Measurements from ENCODE around the gene EYS.
"Not testable (repeated sequence)": the region's sequence is repeated elsewhere in the genome, so short reads cannot be mapped to it uniquely, and the experiment has no call there.

The EYS gene

DNA sequence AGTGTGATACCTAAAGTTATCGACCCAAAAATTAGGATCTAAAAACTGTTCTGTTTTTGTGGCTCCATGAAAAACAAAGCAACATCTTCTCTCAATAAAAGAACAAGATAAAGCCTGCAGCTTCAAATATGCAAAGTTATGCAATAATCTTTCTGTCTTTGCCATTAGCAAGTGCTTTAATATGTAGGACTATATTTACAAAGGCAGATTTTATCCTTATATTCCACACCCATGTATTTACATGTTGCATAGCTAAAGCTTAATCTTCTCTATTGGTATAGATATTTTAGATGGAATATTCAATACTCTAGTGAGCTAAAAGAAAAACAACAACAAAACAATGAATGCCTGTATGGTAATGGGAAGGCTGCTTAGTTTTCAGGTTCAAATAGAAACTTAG is 1443.2 kb downstream of the EYS start:
- DNase-seq, result no peak

DNA sequence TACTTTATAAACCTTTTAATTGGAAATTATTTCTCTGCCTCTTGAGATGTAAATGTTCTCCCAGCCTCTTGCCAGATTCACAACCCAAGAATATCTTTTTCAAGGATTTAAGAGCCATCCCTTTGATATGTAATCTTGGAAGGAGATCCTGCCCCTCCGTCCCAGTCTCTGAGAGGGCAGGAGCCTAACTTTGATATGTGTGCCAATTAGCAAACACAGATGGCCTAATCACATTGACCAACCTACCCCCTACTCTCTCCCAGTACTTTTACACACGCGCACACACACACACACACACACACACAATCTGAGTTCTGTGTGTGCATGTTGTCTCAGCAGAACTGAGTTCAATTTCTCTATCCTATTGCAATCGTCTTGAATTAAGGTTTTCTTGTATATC is 1447.7 kb downstream of the EYS start:
- no peak for DNase-seq

DNA sequence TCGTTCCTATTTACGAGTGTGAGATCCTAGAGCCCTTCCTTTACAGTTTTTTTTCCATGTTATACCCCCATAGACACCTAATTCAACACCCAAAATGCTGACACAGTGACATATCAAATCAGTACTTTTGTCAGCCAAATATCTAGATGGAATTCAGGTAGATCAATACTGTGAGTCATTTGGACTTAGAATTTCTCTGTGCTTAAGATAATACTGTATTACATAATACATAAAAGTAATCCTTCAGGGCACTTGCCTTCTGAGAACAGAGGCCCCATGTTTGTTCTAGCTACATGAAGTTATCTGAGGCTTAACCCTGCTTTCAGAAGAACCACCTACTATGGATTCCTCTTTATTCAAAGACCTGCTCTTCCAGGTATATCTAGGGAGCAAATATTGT is 1448.3 kb downstream of the EYS start:
- DNase-seq, result no peak

DNA sequence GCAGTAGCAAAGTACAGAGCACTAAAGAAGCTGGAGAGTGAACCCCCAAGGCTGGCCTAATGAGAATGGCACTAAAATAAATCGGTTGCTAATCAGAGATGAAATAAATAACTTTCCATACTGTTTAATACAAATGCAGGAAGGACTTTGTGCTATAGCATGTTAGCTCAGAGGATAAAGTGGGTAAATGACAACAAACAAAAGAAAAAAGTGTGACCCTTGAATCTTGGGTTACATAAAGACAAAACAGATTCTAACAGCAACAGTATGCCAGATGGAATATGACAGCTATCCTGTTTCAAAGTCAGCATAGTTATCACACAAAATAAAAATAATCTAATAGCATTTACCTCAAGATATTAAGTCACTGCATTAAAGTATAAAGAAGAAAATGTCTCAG is 1448.7 kb downstream of the EYS start:
- DNase-seq, result no peak

DNA sequence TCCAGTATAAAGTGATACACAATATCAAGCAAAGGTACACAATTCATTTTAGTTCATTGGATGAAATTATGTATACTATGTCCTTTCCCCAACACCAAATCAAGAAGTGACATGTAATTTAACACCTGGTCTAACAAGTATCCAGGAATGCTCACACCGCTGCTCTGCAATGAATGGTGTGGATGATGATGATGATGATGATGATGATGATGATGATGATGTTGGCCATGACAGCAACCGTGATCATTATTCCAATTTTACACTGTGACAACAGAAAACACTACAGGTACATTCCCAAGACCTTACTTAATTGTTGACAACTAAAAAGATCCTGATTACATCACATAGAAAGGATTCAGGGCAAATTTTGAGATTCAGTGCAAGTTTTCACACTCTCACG is 1449.4 kb downstream of the EYS start:
- no peak for DNase-seq

- DNase-seq, result peak; percentile 0 to 53
Observed at GRCh38 chr6:64256483-64256882, 1450.5 kb downstream of the EYS start.

GRCh38 chr6:64255000-64255399 is 1452.0 kb downstream of the EYS start:
- no peak for DNase-seq

- DNase-seq, result peak; percentile 32 to 59
Observed at GRCh38 chr6:64254558-64254957, 1452.5 kb downstream of the EYS start.

- no peak for DNase-seq
Observed at GRCh38 chr6:64252256-64252655, 1454.8 kb downstream of the EYS start.

GRCh38 chr6:64250126-64250525 is 1456.9 kb downstream of the EYS start:
- no peak for DNase-seq

- DNase-seq, result no peak
Observed at GRCh38 chr6:64249115-64249514, 1457.9 kb downstream of the EYS start.

DNA sequence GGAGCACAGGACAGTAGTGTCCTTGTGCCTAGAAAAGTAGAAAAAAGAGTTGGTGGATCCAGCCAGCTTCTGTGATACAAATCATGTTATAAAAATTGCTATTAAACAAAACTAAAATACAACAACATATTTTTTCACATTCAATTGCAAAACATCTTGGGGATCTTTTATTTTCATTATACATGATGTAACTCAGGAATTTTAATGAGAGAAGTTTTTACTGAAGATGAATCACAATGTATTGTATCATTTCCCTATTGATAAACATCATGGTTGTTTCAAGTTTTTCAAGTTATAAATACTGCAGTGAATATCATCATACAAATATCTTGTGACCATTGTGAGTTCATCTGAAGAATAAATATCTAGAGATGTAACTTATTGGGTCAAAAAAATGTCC is 1463.4 kb downstream of the EYS start:
- DNase-seq, result no peak

GRCh38 chr6:64238908-64239307 is 1468.1 kb downstream of the EYS start:
- DNase-seq, result not testable (repeated sequence)

GRCh38 chr6:64238071-64238470 is 1469.0 kb downstream of the EYS start:
- no peak for DNase-seq

GRCh38 chr6:64233746-64234145 is 1473.3 kb downstream of the EYS start:
- DNase-seq, result no peak

GRCh38 chr6:64231928-64232327 is 1475.1 kb downstream of the EYS start:
- DNase-seq, result no peak

DNA sequence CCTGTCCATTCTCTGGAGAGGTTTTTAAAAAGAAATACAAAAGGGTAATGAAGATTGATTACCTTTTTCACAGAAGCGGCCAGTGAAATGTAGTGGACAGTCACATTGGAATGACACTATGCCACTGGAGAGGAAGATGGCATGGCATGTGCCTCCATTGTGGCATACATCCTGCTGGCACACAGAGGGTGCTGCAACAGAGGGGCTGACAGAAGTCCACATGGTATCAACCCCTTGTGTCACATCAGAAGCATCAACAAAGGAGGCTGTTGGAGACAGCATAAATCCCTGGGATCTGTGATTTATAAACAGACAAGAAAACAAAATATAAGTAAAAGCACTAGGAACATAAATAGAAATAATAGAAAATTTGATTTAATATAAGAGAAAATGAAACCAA is 1476.5 kb downstream of the EYS start:
- DNase-seq, result peak in 1 of 2 experiments; percentile 10

DNA sequence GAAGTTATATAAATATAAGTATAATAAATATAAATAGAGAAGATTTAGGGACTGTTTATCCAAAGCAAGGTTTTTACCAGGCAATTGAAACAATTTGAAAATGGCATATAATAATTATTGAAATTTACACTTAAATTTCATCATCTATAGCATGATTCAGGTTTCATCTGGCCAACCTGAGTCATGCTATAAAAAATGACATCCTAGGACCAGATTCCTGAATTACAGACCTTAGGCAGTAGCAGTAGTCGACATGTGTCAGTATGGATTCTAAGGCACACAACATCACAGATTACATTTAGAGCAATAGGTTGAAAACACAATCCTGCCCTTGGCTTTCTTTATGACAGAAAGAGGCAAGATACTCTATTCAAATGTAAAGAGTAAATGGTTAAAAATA is 1479.2 kb downstream of the EYS start:
- DNase-seq, result no peak

DNA sequence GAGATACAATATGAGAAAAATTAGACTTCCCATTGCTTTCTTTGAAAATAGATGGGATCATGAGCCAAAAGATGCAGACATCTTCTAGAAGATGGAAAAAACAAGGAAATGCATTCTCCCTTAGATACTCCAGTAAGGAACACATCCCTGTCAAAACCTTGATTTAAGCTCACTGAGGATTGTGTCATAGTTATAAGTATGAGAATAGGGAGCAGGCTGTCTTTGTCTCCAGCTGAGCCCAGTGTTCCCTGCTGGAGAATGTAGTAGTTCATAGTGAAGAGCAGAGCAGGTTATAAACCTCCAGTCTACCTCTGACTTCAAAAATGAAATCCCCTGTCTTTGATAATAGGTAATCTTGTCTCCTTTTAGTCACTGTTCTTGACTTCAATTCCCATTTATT is 1481.5 kb downstream of the EYS start:
- DNase-seq, result no peak

- no peak for DNase-seq
Observed at GRCh38 chr6:64224819-64225218, 1482.2 kb downstream of the EYS start.

DNA sequence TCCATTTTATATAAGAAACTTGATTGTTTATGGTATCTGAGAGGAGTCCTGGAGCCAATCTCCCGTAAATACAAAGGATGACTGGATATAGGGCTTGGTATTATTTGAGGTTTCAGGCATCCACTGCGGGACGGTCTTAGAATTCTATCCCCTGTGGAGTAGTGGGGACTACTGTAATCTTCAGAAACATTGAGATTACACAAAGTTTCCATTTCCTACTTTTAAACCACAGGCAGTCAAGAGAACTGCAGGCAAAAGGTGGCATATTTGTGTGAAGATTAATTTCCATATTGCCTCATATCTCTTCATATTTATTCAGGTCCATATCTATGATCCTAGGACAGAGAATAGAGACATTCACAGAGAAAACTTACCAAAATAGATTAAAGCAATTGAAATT is 1485.2 kb downstream of the EYS start:
- no peak for DNase-seq

DNA sequence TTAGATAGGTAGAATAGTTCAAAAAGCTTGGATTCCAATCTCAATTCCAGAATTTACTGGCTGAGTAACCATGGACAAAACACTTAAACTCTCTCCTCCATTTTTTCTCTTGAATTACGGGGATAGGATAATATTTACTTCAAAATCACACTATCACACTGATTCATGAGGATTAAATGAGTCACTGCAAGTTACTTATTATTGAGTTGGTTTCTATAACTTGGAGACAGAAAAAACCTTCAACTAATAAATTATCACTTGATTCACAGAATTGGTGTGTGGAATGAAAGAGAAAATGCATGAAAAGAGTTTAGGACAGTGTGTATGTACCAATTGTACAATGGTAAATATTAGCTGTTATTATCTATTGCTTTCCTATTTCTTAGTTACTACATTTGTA is 1486.2 kb downstream of the EYS start:
- DNase-seq, result no peak

DNA sequence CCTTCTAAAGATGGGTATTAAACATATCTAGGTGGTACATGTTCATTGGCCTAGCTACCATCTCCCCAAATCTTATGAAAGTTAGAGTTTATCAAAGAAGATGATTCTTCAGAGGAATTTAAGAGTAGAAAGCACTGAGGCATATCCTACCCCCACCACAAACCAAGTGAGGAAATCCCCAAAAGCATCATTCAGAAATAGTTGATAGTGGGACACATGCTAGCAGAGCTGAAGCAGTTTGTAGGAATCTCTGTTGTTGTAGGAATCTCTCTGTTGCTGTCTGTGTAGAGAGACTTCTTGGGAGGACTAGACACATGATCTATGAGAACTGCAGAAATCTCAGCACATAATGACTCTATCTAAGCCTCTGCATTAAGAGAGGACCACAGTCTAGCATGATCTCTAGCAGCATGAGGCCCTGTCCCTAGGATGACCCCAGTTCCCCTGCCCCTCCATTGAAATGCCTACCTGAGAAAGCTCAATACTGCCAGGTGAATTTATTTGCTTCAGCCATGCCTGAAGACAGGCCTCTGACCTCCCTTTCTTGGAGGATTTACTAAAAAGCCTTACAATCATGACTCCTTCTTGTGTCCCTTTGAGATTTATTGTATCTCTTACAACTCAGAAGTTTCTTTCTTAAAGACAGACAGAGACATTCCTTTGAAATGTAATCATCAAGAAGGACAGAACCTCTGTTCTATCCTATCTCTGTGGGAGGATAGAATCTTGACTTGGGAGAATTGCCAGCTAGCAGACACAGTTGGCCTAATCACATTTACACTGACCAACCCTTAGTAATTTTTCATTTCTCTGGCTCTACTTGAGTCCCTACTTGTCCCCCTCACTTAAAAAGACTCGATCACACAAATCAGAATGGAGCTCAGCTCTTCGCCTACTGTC is 1489.1 kb downstream of the EYS start:
- no peak for DNase-seq

DNA sequence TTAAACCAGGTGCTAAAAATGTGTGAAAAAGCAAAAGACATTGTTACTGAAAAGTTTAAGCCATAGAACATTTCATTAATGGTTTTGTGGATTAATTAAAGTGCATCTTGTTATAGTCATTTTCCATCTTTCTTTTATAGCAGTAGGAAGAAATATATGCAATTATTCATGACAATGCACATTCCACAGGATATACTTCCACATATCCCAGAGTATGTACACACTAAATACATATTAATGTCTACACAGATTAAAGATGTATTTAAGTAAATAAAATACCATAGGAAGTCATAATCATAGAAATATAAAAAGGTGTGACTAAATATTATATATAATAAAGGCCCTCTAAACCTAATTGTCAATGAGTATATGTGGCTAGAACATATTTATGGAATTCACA is 1492.7 kb downstream of the EYS start:
- no peak for DNase-seq

- no peak for DNase-seq
Observed at GRCh38 chr6:64213697-64214096, 1493.3 kb downstream of the EYS start.

All from NCI-H2081 (cell line).